ENCODE results near the gene MAML3. TPM values are rescaled to one million over a fixed set of nuclear protein-coding genes. Genes with fewer than 3 reads are reported as not detected.
"Not testable (repeated sequence)": the region's sequence is repeated elsewhere in the genome, so short reads cannot be mapped to it uniquely, and the experiment has no call there.

MAML3 gene
- total and polyA plus RNA-seq, 2 experiments from 2014 or later: 1.7 to 6.5 TPM

DNA sequence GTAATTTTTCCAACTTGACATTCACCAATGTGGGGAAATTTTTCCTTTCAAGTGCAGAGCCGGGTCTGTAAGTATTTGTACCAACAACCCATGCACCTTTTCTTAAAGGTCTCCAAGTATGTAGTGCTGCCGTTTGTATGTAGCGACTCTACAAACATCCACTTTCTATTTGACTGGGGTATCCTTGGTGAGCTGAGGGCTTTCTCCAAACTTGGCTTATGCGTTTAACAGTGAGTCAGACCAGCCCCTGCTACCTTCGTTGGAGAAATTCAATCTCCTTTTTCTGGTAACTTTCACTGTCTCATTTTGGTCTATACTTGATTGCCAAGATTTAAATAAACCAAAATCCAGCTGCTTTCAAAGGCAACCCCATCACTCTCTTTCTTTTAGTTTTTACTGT is 453.4 kb downstream of the MAML3 start (continued):
- TF ChIP-seq, protein P1, sequence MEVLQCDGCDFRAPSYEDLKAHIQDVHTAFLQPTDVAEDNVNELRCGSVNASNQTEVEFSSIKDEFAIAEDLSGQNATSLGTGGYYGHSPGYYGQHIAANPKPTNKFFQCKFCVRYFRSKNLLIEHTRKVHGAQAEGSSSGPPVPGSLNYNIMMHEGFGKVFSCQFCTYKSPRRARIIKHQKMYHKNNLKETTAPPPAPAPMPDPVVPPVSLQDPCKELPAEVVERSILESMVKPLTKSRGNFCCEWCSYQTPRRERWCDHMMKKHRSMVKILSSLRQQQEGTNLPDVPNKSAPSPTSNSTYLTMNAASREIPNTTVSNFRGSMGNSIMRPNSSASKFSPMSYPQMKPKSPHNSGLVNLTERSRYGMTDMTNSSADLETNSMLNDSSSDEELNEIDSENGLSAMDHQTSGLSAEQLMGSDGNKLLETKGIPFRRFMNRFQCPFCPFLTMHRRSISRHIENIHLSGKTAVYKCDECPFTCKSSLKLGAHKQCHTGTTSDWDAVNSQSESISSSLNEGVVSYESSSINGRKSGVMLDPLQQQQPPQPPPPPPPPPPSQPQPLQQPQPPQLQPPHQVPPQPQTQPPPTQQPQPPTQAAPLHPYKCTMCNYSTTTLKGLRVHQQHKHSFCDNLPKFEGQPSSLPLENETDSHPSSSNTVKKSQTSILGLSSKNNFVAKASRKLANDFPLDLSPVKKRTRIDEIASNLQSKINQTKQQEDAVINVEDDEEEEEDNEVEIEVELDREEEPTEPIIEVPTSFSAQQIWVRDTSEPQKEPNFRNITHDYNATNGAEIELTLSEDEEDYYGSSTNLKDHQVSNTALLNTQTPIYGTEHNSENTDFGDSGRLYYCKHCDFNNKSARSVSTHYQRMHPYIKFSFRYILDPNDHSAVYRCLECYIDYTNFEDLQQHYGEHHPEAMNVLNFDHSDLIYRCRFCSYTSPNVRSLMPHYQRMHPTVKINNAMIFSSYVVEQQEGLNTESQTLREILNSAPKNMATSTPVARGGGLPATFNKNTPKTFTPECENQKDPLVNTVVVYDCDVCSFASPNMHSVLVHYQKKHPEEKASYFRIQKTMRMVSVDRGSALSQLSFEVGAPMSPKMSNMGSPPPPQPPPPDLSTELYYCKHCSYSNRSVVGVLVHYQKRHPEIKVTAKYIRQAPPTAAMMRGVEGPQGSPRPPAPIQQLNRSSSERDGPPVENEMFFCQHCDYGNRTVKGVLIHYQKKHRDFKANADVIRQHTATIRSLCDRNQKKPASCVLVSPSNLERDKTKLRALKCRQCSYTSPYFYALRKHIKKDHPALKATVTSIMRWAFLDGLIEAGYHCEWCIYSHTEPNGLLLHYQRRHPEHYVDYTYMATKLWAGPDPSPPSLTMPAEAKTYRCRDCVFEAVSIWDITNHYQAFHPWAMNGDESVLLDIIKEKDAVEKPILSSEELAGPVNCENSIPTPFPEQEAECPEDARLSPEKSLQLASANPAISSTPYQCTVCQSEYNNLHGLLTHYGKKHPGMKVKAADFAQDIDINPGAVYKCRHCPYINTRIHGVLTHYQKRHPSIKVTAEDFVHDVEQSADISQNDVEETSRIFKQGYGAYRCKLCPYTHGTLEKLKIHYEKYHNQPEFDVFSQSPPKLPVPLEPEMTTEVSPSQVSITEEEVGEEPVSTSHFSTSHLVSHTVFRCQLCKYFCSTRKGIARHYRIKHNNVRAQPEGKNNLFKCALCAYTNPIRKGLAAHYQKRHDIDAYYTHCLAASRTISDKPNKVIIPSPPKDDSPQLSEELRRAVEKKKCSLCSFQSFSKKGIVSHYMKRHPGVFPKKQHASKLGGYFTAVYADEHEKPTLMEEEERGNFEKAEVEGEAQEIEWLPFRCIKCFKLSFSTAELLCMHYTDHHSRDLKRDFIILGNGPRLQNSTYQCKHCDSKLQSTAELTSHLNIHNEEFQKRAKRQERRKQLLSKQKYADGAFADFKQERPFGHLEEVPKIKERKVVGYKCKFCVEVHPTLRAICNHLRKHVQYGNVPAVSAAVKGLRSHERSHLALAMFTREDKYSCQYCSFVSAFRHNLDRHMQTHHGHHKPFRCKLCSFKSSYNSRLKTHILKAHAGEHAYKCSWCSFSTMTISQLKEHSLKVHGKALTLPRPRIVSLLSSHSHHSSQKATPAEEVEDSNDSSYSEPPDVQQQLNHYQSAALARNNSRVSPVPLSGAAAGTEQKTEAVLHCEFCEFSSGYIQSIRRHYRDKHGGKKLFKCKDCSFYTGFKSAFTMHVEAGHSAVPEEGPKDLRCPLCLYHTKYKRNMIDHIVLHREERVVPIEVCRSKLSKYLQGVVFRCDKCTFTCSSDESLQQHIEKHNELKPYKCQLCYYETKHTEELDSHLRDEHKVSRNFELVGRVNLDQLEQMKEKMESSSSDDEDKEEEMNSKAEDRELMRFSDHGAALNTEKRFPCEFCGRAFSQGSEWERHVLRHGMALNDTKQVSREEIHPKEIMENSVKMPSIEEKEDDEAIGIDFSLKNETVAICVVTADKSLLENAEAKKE (CRISPR knock-in tag; IDR thresholded peaks at IDR 0.05): no peak
- TF ChIP-seq, protein P2, sequence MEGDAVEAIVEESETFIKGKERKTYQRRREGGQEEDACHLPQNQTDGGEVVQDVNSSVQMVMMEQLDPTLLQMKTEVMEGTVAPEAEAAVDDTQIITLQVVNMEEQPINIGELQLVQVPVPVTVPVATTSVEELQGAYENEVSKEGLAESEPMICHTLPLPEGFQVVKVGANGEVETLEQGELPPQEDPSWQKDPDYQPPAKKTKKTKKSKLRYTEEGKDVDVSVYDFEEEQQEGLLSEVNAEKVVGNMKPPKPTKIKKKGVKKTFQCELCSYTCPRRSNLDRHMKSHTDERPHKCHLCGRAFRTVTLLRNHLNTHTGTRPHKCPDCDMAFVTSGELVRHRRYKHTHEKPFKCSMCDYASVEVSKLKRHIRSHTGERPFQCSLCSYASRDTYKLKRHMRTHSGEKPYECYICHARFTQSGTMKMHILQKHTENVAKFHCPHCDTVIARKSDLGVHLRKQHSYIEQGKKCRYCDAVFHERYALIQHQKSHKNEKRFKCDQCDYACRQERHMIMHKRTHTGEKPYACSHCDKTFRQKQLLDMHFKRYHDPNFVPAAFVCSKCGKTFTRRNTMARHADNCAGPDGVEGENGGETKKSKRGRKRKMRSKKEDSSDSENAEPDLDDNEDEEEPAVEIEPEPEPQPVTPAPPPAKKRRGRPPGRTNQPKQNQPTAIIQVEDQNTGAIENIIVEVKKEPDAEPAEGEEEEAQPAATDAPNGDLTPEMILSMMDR (conservative IDR thresholded peaks at IDR 0.05; ENCODE audit: low read depth in 2 of 2): no peak
- TF ChIP-seq POLR2AphosphoS5 (IDR thresholded peaks at IDR 0.05; ENCODE audit: low read depth): no peak

DNA sequence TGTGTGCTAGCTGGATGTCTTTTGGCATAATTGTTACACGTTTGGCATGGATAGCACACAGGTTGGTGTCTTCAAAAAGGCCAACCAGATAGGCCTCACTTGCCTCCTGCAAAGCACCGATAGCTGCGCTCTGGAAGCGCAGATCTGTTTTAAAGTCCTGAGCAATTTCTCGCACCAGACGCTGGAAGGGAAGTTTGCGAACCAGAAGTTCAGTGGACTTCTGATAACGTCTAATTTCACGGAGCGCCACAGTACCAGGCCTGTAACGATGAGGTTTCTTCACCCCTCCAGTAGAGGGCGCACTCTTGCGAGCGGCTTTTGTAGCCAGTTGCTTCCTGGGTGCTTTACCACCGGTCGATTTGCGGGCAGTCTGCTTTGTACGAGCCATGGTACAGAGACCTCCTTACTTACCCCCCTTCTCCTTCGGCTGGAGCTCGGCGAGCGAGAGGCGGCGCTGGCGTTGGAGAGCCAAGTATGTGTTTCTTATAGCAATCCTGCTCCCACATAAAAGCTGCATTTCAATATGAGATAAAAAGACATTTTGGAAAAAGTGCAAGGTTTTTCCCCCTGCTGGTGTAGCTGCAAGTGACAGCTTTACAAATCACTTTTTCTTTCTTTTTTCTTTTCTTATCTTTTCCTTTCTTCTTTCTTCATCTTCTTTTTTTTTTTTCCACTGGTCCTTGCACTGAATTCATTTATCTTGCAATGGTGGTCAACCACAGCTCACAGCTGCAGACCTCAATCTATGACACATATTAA is 455.6 kb downstream of the MAML3 start:
- not testable (repeated sequence) for H3K4me3 Mint-ChIP-seq; H3K4me1 Mint-ChIP-seq; H3K79me2 ChIP-seq (replicated peaks; ENCODE audit: insufficient read depth); H4K20me1 ChIP-seq (replicated peaks; ENCODE audit: insufficient read depth); H3K4me1 ChIP-seq (ENCODE audit: insufficient read depth); H3K4me3 ChIP-seq; H3K27ac ChIP-seq (ENCODE audit: low read depth); H3K4me2 ChIP-seq; H2AFZ ChIP-seq; H3K36me3 Mint-ChIP-seq (ENCODE audit: low read depth); H3F3A ChIP-seq (replicated peaks; ENCODE audit: low read depth); H3K9me3 Mint-ChIP-seq; ATAC-seq; H3K27me3 ChIP-seq (ENCODE audit: insufficient read depth); H3K27me3 Mint-ChIP-seq (ENCODE audit: insufficient read depth, low read depth, poor library complexity); H3K27ac Mint-ChIP-seq; H3K36me3 ChIP-seq (ENCODE audit: insufficient read depth); H3K9me2 ChIP-seq (ENCODE audit: insufficient read depth)
- DNase-seq (ENCODE audit: low spot score): peak; percentile 39
- TF ChIP-seq, protein P2 (conservative IDR thresholded peaks at IDR 0.05; ENCODE audit: low read depth in 2 of 2): peak; percentile 14 to 86; a peak in 3 of 4 replicates
